ENCODE results near the gene PLXNA4.

PLXNA4 gene

DNA sequence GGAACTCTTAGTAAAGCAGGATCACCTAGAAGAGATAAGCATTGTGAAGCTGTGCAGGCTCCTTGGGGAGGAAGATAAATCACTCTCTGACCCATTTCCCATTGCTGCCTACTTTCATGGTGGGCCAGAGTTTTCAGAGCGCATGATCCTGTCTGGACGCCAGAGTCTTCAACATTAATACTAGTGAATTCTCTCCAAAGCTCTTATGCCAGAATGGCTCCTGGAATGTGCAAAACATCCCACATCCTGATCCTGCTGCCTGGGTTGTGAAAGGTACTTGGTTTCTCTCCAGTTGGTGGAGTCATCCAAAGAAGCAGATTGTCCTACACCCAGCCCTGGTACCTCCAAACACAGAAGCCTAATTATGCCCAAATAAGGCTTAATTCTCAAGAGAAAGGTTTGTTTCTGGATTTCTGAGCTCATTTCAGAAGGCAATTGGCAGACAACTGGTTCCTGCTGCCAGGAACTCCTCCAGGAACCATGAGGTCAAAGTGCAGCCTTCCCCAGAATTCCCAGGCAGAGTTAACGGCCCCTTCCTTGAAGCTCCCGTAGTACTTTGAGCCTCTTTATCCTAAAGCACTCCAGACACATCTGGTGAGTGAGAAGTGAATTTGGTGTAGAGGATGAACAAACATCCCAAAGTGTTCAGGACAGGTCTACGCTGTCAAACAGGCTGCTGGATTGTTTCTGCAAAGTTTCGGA lies 495.2 kb downstream of the PLXNA4 start:
- Histone ChIP-seq H3K4me2 (ENCODE audit: low read length) (no peak overlapping the region), H3K36me3 (ENCODE audit: control insufficient read depth, insufficient read depth, low read length) (no peaks in the 10 kb centered on the region), H3K9ac (ENCODE audit: low read length) (no peak overlapping the region), H4K8ac (ENCODE audit: low read depth, low read length) (no peak overlapping the region), H3K79me2 (ENCODE audit: control insufficient read depth, insufficient read depth, low read length) (no peaks in the 10 kb centered on the region), H3K4me3 (ENCODE audit: low read length) (no peak overlapping the region), H3K79me1 (ENCODE audit: low read length) (no peaks in the 10 kb centered on the region), H4K5ac (ENCODE audit: low read length) (no peak overlapping the region), H3K4ac (ENCODE audit: low read depth, low read length) (no peak overlapping the region), H3K4me1 (ENCODE audit: control insufficient read depth, low read depth, low read length) (no peaks in the 10 kb centered on the region), H2BK120ac (ENCODE audit: low read depth, low read length) (no peak overlapping the region), H3K27me3 (ENCODE audit: insufficient read depth, low read length, poor library complexity) (no peaks in the 10 kb centered on the region), H3K27ac (ENCODE audit: low read depth, low read length) (no peak overlapping the region), H2BK15ac (replicated peaks; ENCODE audit: low read depth) (no peak overlapping the region), H2AK5ac (ENCODE audit: low read length) (no peak overlapping the region), H3K56ac (ENCODE audit: low read length) (no peak overlapping the region), H3K23ac (ENCODE audit: low read length) (no peak overlapping the region), H2BK5ac (ENCODE audit: low read length) (no peak overlapping the region), H3K18ac (ENCODE audit: low read length) (no peak overlapping the region)
- DNase-seq: no peak
- no CpG with 5 or more reads among the region's 6 CpGs for WGBS (ENCODE audit: extremely low coverage, insufficient coverage, low lambda C conversion rate)

- H3K18ac ChIP-seq (ENCODE audit: low read length): no peak overlapping the region
- WGBS (ENCODE audit: extremely low coverage, insufficient coverage, low lambda C conversion rate): no CpG with 5 or more reads among the region's 1 CpG
- H3K23ac ChIP-seq (ENCODE audit: low read length): no peak overlapping the region
- no peak overlapping the region for H3K9ac ChIP-seq (ENCODE audit: low read length)
- H3K4me2 ChIP-seq (ENCODE audit: low read length): no peak overlapping the region
- no peaks in the 10 kb centered on the region for H3K79me2 ChIP-seq (ENCODE audit: control insufficient read depth, insufficient read depth, low read length)
- no peak overlapping the region for H4K5ac ChIP-seq (ENCODE audit: low read length)
- H3K27me3 ChIP-seq (ENCODE audit: insufficient read depth, low read length, poor library complexity): no peaks in the 10 kb centered on the region
- no peak overlapping the region for H2AK5ac ChIP-seq (ENCODE audit: low read length)
- H4K8ac ChIP-seq (ENCODE audit: low read depth, low read length): no peak overlapping the region
- no peaks in the 10 kb centered on the region for H3K79me1 ChIP-seq (ENCODE audit: low read length)
- H3K27ac ChIP-seq (ENCODE audit: low read depth, low read length): no peak overlapping the region
- no peak overlapping the region for H3K4me3 ChIP-seq (ENCODE audit: low read length)
- H3K36me3 ChIP-seq (ENCODE audit: control insufficient read depth, insufficient read depth, low read length): no peaks in the 10 kb centered on the region
- DNase-seq: no peak
- no peak overlapping the region for H3K56ac ChIP-seq (ENCODE audit: low read length)
- no peak overlapping the region for H2BK5ac ChIP-seq (ENCODE audit: low read length)
- H3K4ac ChIP-seq (ENCODE audit: low read depth, low read length): no peak overlapping the region
- no peak overlapping the region for H2BK120ac ChIP-seq (ENCODE audit: low read depth, low read length)
- H2BK15ac ChIP-seq (replicated peaks; ENCODE audit: low read depth): no peak overlapping the region
- peaks cover 2% of the 10 kb centered on the region for H3K4me1 ChIP-seq (ENCODE audit: control insufficient read depth, low read depth, low read length)
These were observed 495.8 kb downstream of the PLXNA4 start for GRCh38 chr7:132080467-132080866.

DNA sequence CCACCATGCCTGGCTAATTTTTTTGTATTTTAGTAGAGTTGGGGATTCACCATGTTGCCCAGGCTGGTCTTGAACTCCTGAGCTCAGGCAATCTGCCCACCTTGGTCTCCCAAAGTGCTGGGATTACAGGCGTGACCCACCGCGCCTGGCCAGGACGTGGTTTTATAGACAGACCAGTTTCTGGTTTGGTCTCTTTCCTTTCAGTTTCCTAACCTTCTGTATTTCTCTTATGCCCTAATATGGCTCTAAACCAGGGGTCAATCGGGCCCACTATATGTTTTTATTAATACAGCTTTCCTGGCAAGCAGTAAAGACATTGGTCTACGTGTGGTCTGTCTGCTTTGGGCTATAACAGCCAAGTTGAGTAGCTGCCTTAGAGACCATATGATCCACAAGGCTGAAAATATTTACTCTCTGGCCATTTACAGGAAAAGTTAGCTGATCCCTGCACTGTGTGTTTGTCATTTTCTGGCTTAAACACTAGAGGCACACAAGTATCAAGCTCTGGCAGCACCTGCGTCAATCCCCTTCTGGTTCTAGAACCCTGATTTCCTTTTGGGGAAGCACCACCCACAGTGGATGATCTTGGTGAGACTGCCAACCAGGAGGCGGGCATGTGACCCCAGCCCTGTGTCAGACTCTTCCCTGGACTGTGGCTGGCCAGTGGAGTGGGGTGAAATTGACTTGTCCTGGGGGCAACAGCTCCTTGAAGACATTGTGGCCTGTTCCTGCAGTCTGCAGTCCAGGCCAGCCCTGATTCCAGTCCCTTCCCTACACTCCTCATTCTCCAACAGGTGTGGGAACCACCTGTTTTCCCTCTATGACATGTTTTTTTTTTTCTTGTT lies 497.2 kb downstream of the PLXNA4 start:
- H3K56ac ChIP-seq (ENCODE audit: low read length): no peak overlapping the region
- no CpG with 5 or more reads among the region's 8 CpGs for WGBS (ENCODE audit: extremely low coverage, insufficient coverage, low lambda C conversion rate)

DNA sequence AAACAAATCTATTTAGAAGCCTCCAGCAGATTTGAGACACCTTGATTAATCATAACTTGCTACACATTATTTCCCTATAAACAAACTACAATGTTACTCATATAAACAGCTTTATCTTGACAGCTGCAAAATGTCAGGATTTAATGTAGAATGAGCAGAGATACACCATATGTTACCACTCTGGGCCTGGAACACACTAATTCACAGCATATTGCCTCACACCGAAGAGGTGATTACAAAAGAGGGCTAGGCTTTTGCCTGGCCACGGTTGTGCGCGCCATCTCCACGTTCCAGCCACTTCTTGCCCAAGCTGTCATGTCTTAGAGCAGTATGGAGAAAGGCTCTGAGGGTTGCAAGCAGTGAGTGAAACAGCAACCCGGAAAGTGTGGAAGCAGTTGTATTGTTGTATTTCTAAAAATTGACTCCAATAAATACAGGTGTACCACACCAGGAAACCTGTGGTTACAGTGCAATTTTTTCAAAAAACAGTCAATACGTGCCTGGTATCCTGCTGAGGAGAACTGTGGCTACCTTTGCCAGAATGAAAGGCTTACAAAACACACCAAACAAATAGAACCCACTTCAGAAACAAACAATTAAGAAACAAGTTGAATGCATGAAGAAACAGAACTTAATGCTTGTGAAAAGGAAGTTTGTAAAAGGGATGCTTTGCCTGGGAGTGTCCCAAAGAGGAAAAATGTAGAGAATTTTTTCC lies 498.1 kb downstream of the PLXNA4 start:
- DNase-seq: no peak
- Histone ChIP-seq H3K56ac (ENCODE audit: low read length) (no peak overlapping the region), H2AK5ac (ENCODE audit: low read length) (no peak overlapping the region), H3K36me3 (ENCODE audit: control insufficient read depth, insufficient read depth, low read length) (no peaks in the 10 kb centered on the region), H3K79me1 (ENCODE audit: low read length) (no peaks in the 10 kb centered on the region), H4K5ac (ENCODE audit: low read length) (no peak overlapping the region), H3K27ac (ENCODE audit: low read depth, low read length) (no peak overlapping the region), H3K27me3 (ENCODE audit: insufficient read depth, low read length, poor library complexity) (no peaks in the 10 kb centered on the region), H2BK5ac (ENCODE audit: low read length) (no peak overlapping the region), H3K9ac (ENCODE audit: low read length) (no peak overlapping the region), H3K23ac (ENCODE audit: low read length) (no peak overlapping the region), H2BK120ac (ENCODE audit: low read depth, low read length) (no peak overlapping the region), H3K18ac (ENCODE audit: low read length) (no peak overlapping the region), H2BK15ac (replicated peaks; ENCODE audit: low read depth) (no peak overlapping the region), H3K4me2 (ENCODE audit: low read length) (no peak overlapping the region), H3K4me3 (ENCODE audit: low read length) (no peak overlapping the region), H4K8ac (ENCODE audit: low read depth, low read length) (no peak overlapping the region), H3K4me1 (ENCODE audit: control insufficient read depth, low read depth, low read length) (peaks cover 2% of the 10 kb centered on the region), H3K79me2 (ENCODE audit: control insufficient read depth, insufficient read depth, low read length) (no peaks in the 10 kb centered on the region), H3K4ac (ENCODE audit: low read depth, low read length) (no peak overlapping the region)
- no CpG with 5 or more reads among the region's 7 CpGs for WGBS (ENCODE audit: extremely low coverage, insufficient coverage, low lambda C conversion rate)

More for the DNA sequence above, 497.2 kb downstream of the PLXNA4 start:
- Histone ChIP-seq H3K4me3 (ENCODE audit: low read length) (no peak overlapping the region), H4K8ac (ENCODE audit: low read depth, low read length) (no peak overlapping the region), H3K79me1 (ENCODE audit: low read length) (no peaks in the 10 kb centered on the region), H4K5ac (ENCODE audit: low read length) (no peak overlapping the region), H3K4me1 (ENCODE audit: control insufficient read depth, low read depth, low read length) (peaks cover 2% of the 10 kb centered on the region), H3K4me2 (ENCODE audit: low read length) (no peak overlapping the region), H2BK120ac (ENCODE audit: low read depth, low read length) (no peak overlapping the region), H3K79me2 (ENCODE audit: control insufficient read depth, insufficient read depth, low read length) (no peaks in the 10 kb centered on the region), H2BK15ac (replicated peaks; ENCODE audit: low read depth) (no peak overlapping the region), H3K9ac (ENCODE audit: low read length) (no peak overlapping the region), H2AK5ac (ENCODE audit: low read length) (no peak overlapping the region), H3K18ac (ENCODE audit: low read length) (no peak overlapping the region), H3K4ac (ENCODE audit: low read depth, low read length) (no peak overlapping the region), H2BK5ac (ENCODE audit: low read length) (no peak overlapping the region), H3K36me3 (ENCODE audit: control insufficient read depth, insufficient read depth, low read length) (no peaks in the 10 kb centered on the region), H3K27ac (ENCODE audit: low read depth, low read length) (no peak overlapping the region), H3K23ac (ENCODE audit: low read length) (no peak overlapping the region), H3K27me3 (ENCODE audit: insufficient read depth, low read length, poor library complexity) (no peaks in the 10 kb centered on the region)
- DNase-seq: no peak

DNA sequence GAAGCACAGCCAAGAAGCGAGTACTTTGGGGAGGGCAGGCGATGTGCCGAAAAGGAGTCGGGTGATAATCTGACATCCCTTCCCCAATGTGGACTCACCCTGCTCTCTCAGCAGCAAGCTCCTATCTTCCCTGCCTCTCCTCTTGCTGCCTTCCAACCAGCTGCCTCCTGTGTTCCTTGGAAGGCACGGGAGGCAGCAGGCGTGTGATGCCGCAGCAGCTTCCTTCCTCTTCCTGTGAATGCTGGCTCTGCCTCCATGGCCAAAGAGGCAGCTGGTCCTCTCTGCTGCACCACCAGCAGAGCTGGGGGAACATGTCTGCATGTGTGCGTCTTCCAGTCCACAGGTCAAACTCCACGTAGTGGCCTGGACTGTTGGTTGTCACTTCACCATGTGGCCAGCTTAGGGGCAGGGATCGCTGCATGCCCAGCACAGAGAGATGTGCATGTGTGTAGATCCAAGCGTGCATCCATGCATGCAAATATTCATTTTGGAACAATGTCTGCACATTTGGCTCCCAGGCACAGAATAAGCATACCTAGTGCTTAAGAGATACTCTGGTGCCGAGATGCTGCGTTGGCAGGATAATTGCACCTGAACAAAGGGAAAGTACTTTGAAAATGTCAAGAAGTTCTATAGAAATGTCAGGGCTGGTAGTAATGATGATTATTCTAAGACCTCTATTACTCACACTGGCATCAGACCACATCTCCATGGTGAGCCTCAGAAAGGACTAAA lies 499.8 kb downstream of the PLXNA4 start:
- H4K8ac ChIP-seq (ENCODE audit: low read depth, low read length): no peak overlapping the region
- no peaks in the 10 kb centered on the region for H3K79me2 ChIP-seq (ENCODE audit: control insufficient read depth, insufficient read depth, low read length)
- H3K4me2 ChIP-seq (ENCODE audit: low read length): no peak overlapping the region
- no peaks in the 10 kb centered on the region for H3K79me1 ChIP-seq (ENCODE audit: low read length)
- H3K27me3 ChIP-seq (ENCODE audit: insufficient read depth, low read length, poor library complexity): no peaks in the 10 kb centered on the region
- H3K4me1 ChIP-seq (ENCODE audit: control insufficient read depth, low read depth, low read length): peaks cover 2% of the 10 kb centered on the region
- no peak overlapping the region for H3K23ac ChIP-seq (ENCODE audit: low read length)
- no peak for DNase-seq
- H3K56ac ChIP-seq (ENCODE audit: low read length): no peak overlapping the region
- no peak overlapping the region for H2BK120ac ChIP-seq (ENCODE audit: low read depth, low read length)
- H2BK15ac ChIP-seq (replicated peaks; ENCODE audit: low read depth): no peak overlapping the region
- no peak overlapping the region for H3K4ac ChIP-seq (ENCODE audit: low read depth, low read length)
- no CpG with 5 or more reads among the region's 13 CpGs for WGBS (ENCODE audit: extremely low coverage, insufficient coverage, low lambda C conversion rate)
- H3K36me3 ChIP-seq (ENCODE audit: control insufficient read depth, insufficient read depth, low read length): no peaks in the 10 kb centered on the region
- no peak overlapping the region for H2BK5ac ChIP-seq (ENCODE audit: low read length)
- no peak overlapping the region for H2AK5ac ChIP-seq (ENCODE audit: low read length)
- H3K27ac ChIP-seq (ENCODE audit: low read depth, low read length): no peak overlapping the region
- no peak overlapping the region for H3K9ac ChIP-seq (ENCODE audit: low read length)
- H3K18ac ChIP-seq (ENCODE audit: low read length): no peak overlapping the region
- H3K4me3 ChIP-seq (ENCODE audit: low read length): no peak overlapping the region
- no peak overlapping the region for H4K5ac ChIP-seq (ENCODE audit: low read length)
